ENCODE data around the gene TSACC. TPM values are rescaled to one million over a fixed set of nuclear protein-coding genes. Genes with fewer than 3 reads are reported as not detected.
A peak's percentile ranks its signal among the peaks of the same experiment; 100 is the strongest.

Gene TSACC
- total and polyA plus RNA-seq, 2 of the 8 experiments (the other 6 are each of a cell fraction or from before 2014, with no cell fraction given) = 1.0 to 5.0 TPM

GRCh38 chr1:156357977-156358376, 19.7 kb downstream of the TSACC start:
- H3K4me1 ChIP-seq (replicated peaks in 1 of 4; ENCODE audit: control insufficient read depth in 3 of 4, insufficient read depth in 4 of 4, low read length in 3 of 4) = peaks cover 0 to 4% (median 2%) of the 10 kb centered on the region in 4 experiments; a peak in 3 of 7 replicates
- TF ChIP-seq SP4 (IDR thresholded peaks at IDR 0.05; ENCODE audit: low read length) (no peak), BACH1 (IDR thresholded peaks at IDR 0.05; ENCODE audit: low read length) (no peak), HDAC6 (IDR thresholded peaks at IDR 0.05; ENCODE audit: low read depth, low read length) (no peak), CEBPB (IDR thresholded peaks at IDR 0.05; ENCODE audit: low read depth, low read length) (no peak), GABPA (IDR thresholded peaks at IDR 0.05; ENCODE audit: borderline replicate concordance, insufficient read depth, low read length) (no peak)
- no peaks in the 10 kb centered on the region; a peak in 1 of 7 replicates for H3K27me3 ChIP-seq (replicated peaks in 1 of 4; ENCODE audit: control insufficient read depth in 3 of 4, extremely low read depth in 1 of 4, insufficient read depth in 3 of 4, low read length in 3 of 4)
- peaks cover 6% of the 10 kb centered on the region; the same call in 1 of the 2 replicates for H3K23me2 ChIP-seq (ENCODE audit: low read depth, low read length)
- ChIA-PET POLR2A (ENCODE audit: partially characterized antibody) (interaction anchor here (0.9 to 2.1 kb wide), 3 partner anchors 17 to 76 kb away, joined by 3 to 6 read pairs (median 6); partner anchors contain the start of gene SMG5), CTCF (ENCODE audit: partially characterized antibody) (interaction anchor here (0.9 to 6.1 kb wide), 13 partner anchors 8 to 84 kb away, joined by 3 to 60 read pairs (median 6); no protein-coding TSS in a partner anchor)
- no peaks in the 10 kb centered on the region for H3K36me3 ChIP-seq (ENCODE audit: control insufficient read depth in 2 of 4, insufficient read depth in 4 of 4, low read length in 3 of 4)
- no peak overlapping the region for H2BK120ac ChIP-seq (replicated peaks; ENCODE audit: low read depth, low read length)
- no peak overlapping the region for H3K4ac ChIP-seq (replicated peaks; ENCODE audit: insufficient read length, low read depth, low read length)
- no peak overlapping the region for H3K9ac ChIP-seq (replicated peaks in 1 of 4; ENCODE audit: extremely low read depth in 1 of 4, low read depth in 3 of 4, low read length in 3 of 4)
- H4K8ac ChIP-seq (ENCODE audit: extremely low read depth, insufficient read depth, low read length) = no peak overlapping the region
- H3K4me2 ChIP-seq (ENCODE audit: insufficient read depth in 1 of 2, low read depth in 2 of 2, low read length in 2 of 2) = peak overlapping the region in 1 of 2 experiments; percentile 49; a peak in 1 of 4 replicates
- H4K91ac ChIP-seq (replicated peaks; ENCODE audit: insufficient read length, low read length) = no peak overlapping the region
- no peak overlapping the region for H3K56ac ChIP-seq (replicated peaks; ENCODE audit: insufficient read length, low read depth, low read length)
- WGBS, 2 experiments (ENCODE audit: extremely low coverage in 1 of 2, insufficient coverage in 1 of 2, insufficient read length in 1 of 2, insufficient replicate concordance in 2 of 2, low coverage in 1 of 2, low lambda C conversion rate in 2 of 2, missing lambda C conversion rate in 1 of 2) = 91% methylated on average over 2 of the region's 2 CpGs; no CpG with 5 or more reads in 1 of the 2 experiments
- no peak overlapping the region for H2BK5ac ChIP-seq (ENCODE audit: low read depth, low read length)
- H2BK12ac ChIP-seq (ENCODE audit: low read depth, low read length) = no peak overlapping the region
- no peak overlapping the region for H2AFZ ChIP-seq (ENCODE audit: low read length)
- H3K23ac ChIP-seq (ENCODE audit: insufficient read length) = no peak overlapping the region
- H3K27ac ChIP-seq (ENCODE audit: low read depth, low read length) = no peak overlapping the region
- H3K9me3 ChIP-seq (ENCODE audit: insufficient read depth in 2 of 2, low read depth in 1 of 2, low read length in 1 of 2) = no peaks in the 10 kb centered on the region
- H3K4me3 ChIP-seq (ENCODE audit: extremely low read depth in 1 of 4, insufficient read depth in 2 of 4, low read depth in 3 of 4, low read length in 4 of 4) = no peak overlapping the region
- H2BK15ac ChIP-seq (ENCODE audit: low read length) = no peak overlapping the region
- FAIRE-seq (no peak), DNase-seq (ENCODE audit: low read depth in 1 of 2, low spot score in 2 of 2) (no peak)
- no peak overlapping the region for H3K14ac ChIP-seq (ENCODE audit: insufficient read length)
- no peaks in the 10 kb centered on the region for H3K79me2 ChIP-seq (ENCODE audit: control insufficient read depth in 1 of 2, insufficient read depth in 2 of 2, low read length in 2 of 2)
- no peak overlapping the region for H2BK20ac ChIP-seq (ENCODE audit: low read length)
- H4K5ac ChIP-seq (ENCODE audit: insufficient read length, low read depth, low read length) = no peak overlapping the region
- H3K79me1 ChIP-seq (ENCODE audit: low read depth, low read length) = no peaks in the 10 kb centered on the region
- no peak overlapping the region for H3K18ac ChIP-seq (ENCODE audit: extremely low read depth, low read length)
- no peaks in the 10 kb centered on the region for H4K20me1 ChIP-seq (replicated peaks in 1 of 2; ENCODE audit: control insufficient read depth in 1 of 2, insufficient read depth in 2 of 2, low read length in 2 of 2)
- H2AK5ac ChIP-seq (ENCODE audit: low read depth, low read length) = no peak overlapping the region

Data from H1 (cell line).